Raji (cell line): Measurements from ENCODE around the gene ZNF532.

Source experiments
- POLR2A ChIP-seq: IDR thresholded peaks from 2 replicates; pipeline ENCODE4 v1.6.1; 2011; ENCODE audit warnings: low read depth, low read length, control low read depth; ENCODE audit not compliant: insufficient read depth

Gene ZNF532

GRCh38 chr18:58882044-58882443 is 17.4 kb downstream of the ZNF532 start:
- no peak for TF ChIP-seq POLR2A

GRCh38 chr18:58882686-58883085 is 18.0 kb downstream of the ZNF532 start:
- no peak for TF ChIP-seq POLR2A

GRCh38 chr18:58884680-58885079 is 20.0 kb downstream of the ZNF532 start:
- no peak for TF ChIP-seq POLR2A

- no peak for TF ChIP-seq POLR2A
Observed at GRCh38 chr18:58886431-58886830, 21.8 kb downstream of the ZNF532 start.

- TF ChIP-seq POLR2A = no peak
Observed at GRCh38 chr18:58886864-58887612, 22.4 kb downstream of the ZNF532 start.

GRCh38 chr18:58887613-58887963 is 22.9 kb downstream of the ZNF532 start:
- TF ChIP-seq POLR2A = no peak

GRCh38 chr18:58891776-58892175 is 27.1 kb downstream of the ZNF532 start:
- TF ChIP-seq POLR2A = no peak

- TF ChIP-seq POLR2A = no peak
Observed at GRCh38 chr18:58892488-58892887, 27.8 kb downstream of the ZNF532 start.

GRCh38 chr18:58893388-58894099 is 28.9 kb downstream of the ZNF532 start:
- TF ChIP-seq POLR2A = no peak

GRCh38 chr18:58894930-58895329 is 30.3 kb downstream of the ZNF532 start:
- TF ChIP-seq POLR2A = no peak

GRCh38 chr18:58895385-58895784 is 30.7 kb downstream of the ZNF532 start:
- TF ChIP-seq POLR2A = no peak

GRCh38 chr18:58896268-58896667 is 31.6 kb downstream of the ZNF532 start:
- peak; percentile 98 for TF ChIP-seq POLR2A

GRCh38 chr18:58896734-58897508 is 32.2 kb downstream of the ZNF532 start:
- no peak for TF ChIP-seq POLR2A

- no peak for TF ChIP-seq POLR2A
Observed at GRCh38 chr18:58898010-58898799, 33.5 kb downstream of the ZNF532 start.
